Peyer's patch (tissue), 4 donors: ENCODE data around the gene PKNOX2.

Source experiments
- CTCF ChIP-seq, 6 experiments: fragments of 450-650 bp in 4 of 6; fragments of 200-600 bp in 2 of 6; sonication (generic) in 1 of 6; IDR thresholded peaks; one replicate each; pipeline ENCODE4 v1.5.1; 2017 to 2019; ENCODE audit warnings: antibody characterized with exemption in 6 of 6, mild to moderate bottlenecking in 3 of 6, moderate library complexity in 1 of 6
- POLR2A ChIP-seq, 2 donors: fragments of 450-650 bp; IDR thresholded peaks; one replicate each; pipeline ENCODE4 v1.5.1; 2017; ENCODE audit warnings: antibody characterized with exemption in 2 of 2, mild to moderate bottlenecking in 2 of 2, moderate library complexity in 2 of 2

GRCh38 chr11:125389339-125390166 lies 225.0 kb downstream of the PKNOX2 start:
- TF ChIP-seq CTCF (IDR thresholded peaks at IDR 0.05) (no peak), POLR2A (IDR thresholded peaks at IDR 0.05) (no peak)
